ENCODE data around the gene MICAL3. TPM values are rescaled to one million over a fixed set of nuclear protein-coding genes. Genes with fewer than 3 reads are reported as not detected.
"Not testable (repeated sequence)": the region's sequence is repeated elsewhere in the genome, so short reads cannot be mapped to it uniquely, and the experiment has no call there.

The MICAL3 gene
- total and polyA plus RNA-seq, 9 of the 15 experiments (the other 6 are each of a cell fraction or from before 2014, with no cell fraction given): 0.53 to 32.1 (median 12.3) TPM

DNA sequence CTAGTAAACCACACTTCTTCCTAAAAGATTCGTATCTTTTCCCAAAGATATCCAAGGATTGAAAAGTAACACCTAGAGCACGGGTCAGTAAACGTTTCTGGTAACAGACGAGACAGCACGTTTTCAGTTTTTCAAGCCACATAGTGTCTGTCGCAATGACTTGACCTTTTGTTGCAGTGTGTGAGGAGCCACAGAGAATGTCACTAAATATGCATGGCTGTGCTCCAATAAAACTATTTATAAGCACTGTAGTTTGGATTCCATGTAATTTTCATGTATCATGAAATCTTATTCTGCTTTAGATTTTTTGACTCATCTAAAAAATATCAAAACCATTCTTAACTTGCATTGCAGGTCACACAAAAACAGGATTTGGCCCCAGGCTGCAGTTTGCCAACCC lies 18.3 kb upstream of the MICAL3 start:
- CTCF ChIA-PET (ENCODE audit: low intra/inter-chr PET ratio): no interaction called here
- no TSS peak for BruUV-seq (replicated peaks)
- POLR2A ChIA-PET: no interaction called here

GRCh38 chr22:18040898-18041297 lies 16.5 kb upstream of the MICAL3 start:
- H3K27ac ChIP-seq (ENCODE audit: extremely low read depth, low read depth, low read length); H3K4me2 ChIP-seq (ENCODE audit: insufficient read depth, low read length); intact Hi-C loops (cut with micrococcal nuclease); CTCF ChIA-PET (ENCODE audit: low intra/inter-chr PET ratio); H3K9me1 ChIP-seq (ENCODE audit: control insufficient read depth, insufficient read depth, low read length); H3K4me1 ChIP-seq (replicated peaks in 1 of 2; ENCODE audit: control insufficient read depth in 2 of 2, insufficient read depth in 2 of 2, low read length in 2 of 2); in situ Hi-C loops (cut with MboI); H3K9me3 ChIP-seq (replicated peaks; ENCODE audit: control insufficient read depth, insufficient read depth, low read depth, low read length); FAIRE-seq; H3K36me3 ChIP-seq (ENCODE audit: control insufficient read depth, insufficient read depth, low read length); H3K79me2 ChIP-seq (ENCODE audit: control insufficient read depth, insufficient read depth, low read length); ATAC-seq; H3K9ac ChIP-seq (ENCODE audit: insufficient read depth in 1 of 2, low read depth in 2 of 2, low read length in 2 of 2); H4K20me1 ChIP-seq (replicated peaks; ENCODE audit: control insufficient read depth, insufficient read depth, low read length); H2AFZ ChIP-seq (ENCODE audit: low read depth, low read length); DNase-seq (ENCODE audit: extremely low read depth in 1 of 4, low spot score in 3 of 4); BruUV-seq (replicated peaks); H3K4me3 ChIP-seq: not testable (repeated sequence)
- H3K27me3 ChIP-seq (ENCODE audit: control insufficient read depth in 2 of 2, insufficient read depth in 2 of 2, low read length in 2 of 2): peaks cover 36 to 47% of the 10 kb centered on the region in 2 experiments
- POLR2A ChIA-PET: interaction anchor here (1.1 kb wide), 1 partner anchor 12 kb away, joined by 3 read pairs; no protein-coding TSS in a partner anchor
- 23% methylated on average over 5 of the region's 6 CpGs for WGBS (ENCODE audit: insufficient coverage, low coverage, missing lambda C conversion rate)

More for the DNA sequence above, 18.3 kb upstream of the MICAL3 start:
- H3K9me3 ChIP-seq (replicated peaks; ENCODE audit: control insufficient read depth, insufficient read depth, low read depth, low read length): no peaks in the 10 kb centered on the region
- H4K20me1 ChIP-seq (replicated peaks; ENCODE audit: control insufficient read depth, insufficient read depth, low read length): no peaks in the 10 kb centered on the region
- intact Hi-C loops (cut with micrococcal nuclease) (no loop called here), in situ Hi-C loops (cut with MboI) (no loop called here)
- no peak overlapping the region for H3K4me3 ChIP-seq
- H3K27ac ChIP-seq (ENCODE audit: extremely low read depth, low read depth, low read length): no peak overlapping the region
- FAIRE-seq (no peak), DNase-seq (ENCODE audit: extremely low read depth in 1 of 4, low spot score in 3 of 4) (no peak), ATAC-seq (no peak)
- TF ChIP-seq CEBPB (tag; IDR thresholded peaks at IDR 0.05) (peak; percentile 81), PML (IDR thresholded peaks at IDR 0.05; ENCODE audit: low read length) (no peak)
- H3K4me1 ChIP-seq (replicated peaks in 1 of 2; ENCODE audit: control insufficient read depth in 2 of 2, insufficient read depth in 2 of 2, low read length in 2 of 2): no peaks in the 10 kb centered on the region
- H3K36me3 ChIP-seq (ENCODE audit: control insufficient read depth, insufficient read depth, low read length): no peaks in the 10 kb centered on the region
- no peaks in the 10 kb centered on the region for H3K79me2 ChIP-seq (ENCODE audit: control insufficient read depth, insufficient read depth, low read length)
- H3K27me3 ChIP-seq (ENCODE audit: control insufficient read depth in 2 of 2, insufficient read depth in 2 of 2, low read length in 2 of 2): peaks cover 26 to 39% of the 10 kb centered on the region in 2 experiments
- H2AFZ ChIP-seq (ENCODE audit: low read depth, low read length): no peak overlapping the region
- no peak overlapping the region for H3K9ac ChIP-seq (ENCODE audit: insufficient read depth in 1 of 2, low read depth in 2 of 2, low read length in 2 of 2)
- no peaks in the 10 kb centered on the region for H3K9me1 ChIP-seq (ENCODE audit: control insufficient read depth, insufficient read depth, low read length)
- no peak overlapping the region for H3K4me2 ChIP-seq (ENCODE audit: insufficient read depth, low read length)
- 3% methylated on average over 6 of the region's 6 CpGs for WGBS (ENCODE audit: insufficient coverage, low coverage, missing lambda C conversion rate)

Data from K562 (cell line).